Tibial nerve (tissue), 4 donors: ENCODE results near the gene PJVK. TPM values are rescaled to one million over a fixed set of nuclear protein-coding genes. Genes with fewer than 3 reads are reported as not detected.
"Not testable (repeated sequence)": the region's sequence is repeated elsewhere in the genome, so short reads cannot be mapped to it uniquely, and the experiment has no call there.

ENCODE experiments used
- DNase-seq, 2 donors: peaks; one replicate each; pipeline ENCODE4 v3.0.0-alpha.2; 2019; ENCODE audit warnings: low spot score in 2 of 2
- H3K27ac ChIP-seq, 4 donors: fragments of 200-600 bp; sonication (generic) in 3 of 4; one replicate each; pipeline ENCODE4 v1.5.1; 2017 to 2019; ENCODE audit warnings: mild to moderate bottlenecking in 1 of 4
- H3K27me3 ChIP-seq, 2 donors: fragments of 200-600 bp; sonication (generic) in 1 of 2; one replicate each; pipeline versions ENCODE4 v1.5.1 to v1.6.0; 2017 to 2019
- H3K36me3 ChIP-seq, 3 donors: fragments of 200-600 bp; sonication (generic); one replicate each; pipeline ENCODE4 v1.5.1; 2018 to 2019
- H3K4me1 ChIP-seq, 4 donors: fragments of 200-600 bp; sonication (generic) in 3 of 4; one replicate each; pipeline ENCODE4 v1.5.1; 2017 to 2019
- H3K4me3 ChIP-seq, 4 donors: fragments of 200-600 bp; sonication (generic) in 3 of 4; one replicate each; pipeline ENCODE4 v1.5.1; 2017 to 2019; ENCODE audit warnings: mild to moderate bottlenecking in 1 of 4, moderate library complexity in 1 of 4
- H3K9me3 ChIP-seq, 4 donors: fragments of 200-600 bp; sonication (generic) in 3 of 4; one replicate each; pipeline ENCODE4 v1.5.1; 2017 to 2019
- EP300 ChIP-seq, 2 donors: sonication (generic); formaldehyde crosslinking; IDR thresholded peaks; one replicate each; pipeline ENCODE4 v1.6.1; 2017; ENCODE audit warnings: antibody characterized with exemption in 2 of 2, mild to moderate bottlenecking in 1 of 2
- POLR2A ChIP-seq, 2 donors: fragments of 450-650 bp; IDR thresholded peaks; one replicate each; pipeline ENCODE4 v1.6.1; 2017; ENCODE audit warnings: antibody characterized with exemption in 2 of 2, mild to moderate bottlenecking in 2 of 2, moderate library complexity in 2 of 2
- WGBS, 2 donors: methylation state at CpG; one replicate each; pipeline ENCODE4 v1.1.5; 2018; 5-methylcytosine and 5-hydroxymethylcytosine counted together
- total RNA-seq, 4 donors: library from RNA; depleted of rRNA; stranded (reverse); fragments of >200 nt; gene quantifications; one replicate each; pipeline ENCODE4 v1.1.0, GENCODE V29; 2016
- TF ChIP-seq, protein P1 (sequence below), 5 experiments: fragments of 200-600 bp in 3 of 5; fragments of 450-650 bp in 2 of 5; sonication (generic) in 3 of 5; IDR thresholded peaks; one replicate each; pipeline ENCODE4 v1.5.1; 2016 to 2019; ENCODE audit warnings: antibody characterized with exemption in 5 of 5, mild to moderate bottlenecking in 3 of 5, moderate library complexity in 2 of 5

PJVK gene
- total RNA-seq, 4 donors from 2014 or later, result 5.1 to 9.6 (median 6.8) TPM

DNA sequence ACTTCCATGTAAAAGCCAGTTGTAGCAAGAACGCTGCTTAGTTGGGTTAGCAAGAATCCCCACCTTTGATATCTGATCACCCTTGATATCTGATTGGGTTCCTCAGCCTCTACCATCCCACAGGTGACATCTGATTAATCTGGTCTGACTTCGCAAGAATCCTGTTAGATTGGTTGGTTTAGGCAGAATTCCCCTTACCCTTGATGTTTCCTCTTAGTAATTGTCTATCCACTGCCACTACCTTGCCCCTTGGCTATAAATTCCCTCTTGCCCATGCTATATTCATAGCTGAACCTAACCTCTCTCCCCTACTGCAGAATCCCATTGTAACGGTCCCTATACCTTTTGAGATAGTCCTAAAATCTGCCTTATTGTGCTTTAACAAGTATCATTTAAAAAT, 33.3 kb upstream of the PJVK start:
- Histone ChIP-seq H3K4me1 (peaks cover 0 to 13% (median 5%) of the 10 kb centered on the region in 4 donors), H3K9me3 (no peaks in the 10 kb centered on the region), H3K36me3 (peaks cover 0 to 18% (median 0%) of the 10 kb centered on the region in 3 donors), H3K27me3 (no peaks in the 10 kb centered on the region), H3K27ac (no peak overlapping the region), H3K4me3 (no peak overlapping the region)
- TF ChIP-seq EP300 (IDR thresholded peaks at IDR 0.05) (no peak), POLR2A (IDR thresholded peaks at IDR 0.05) (no peak)
- TF ChIP-seq, protein P1, sequence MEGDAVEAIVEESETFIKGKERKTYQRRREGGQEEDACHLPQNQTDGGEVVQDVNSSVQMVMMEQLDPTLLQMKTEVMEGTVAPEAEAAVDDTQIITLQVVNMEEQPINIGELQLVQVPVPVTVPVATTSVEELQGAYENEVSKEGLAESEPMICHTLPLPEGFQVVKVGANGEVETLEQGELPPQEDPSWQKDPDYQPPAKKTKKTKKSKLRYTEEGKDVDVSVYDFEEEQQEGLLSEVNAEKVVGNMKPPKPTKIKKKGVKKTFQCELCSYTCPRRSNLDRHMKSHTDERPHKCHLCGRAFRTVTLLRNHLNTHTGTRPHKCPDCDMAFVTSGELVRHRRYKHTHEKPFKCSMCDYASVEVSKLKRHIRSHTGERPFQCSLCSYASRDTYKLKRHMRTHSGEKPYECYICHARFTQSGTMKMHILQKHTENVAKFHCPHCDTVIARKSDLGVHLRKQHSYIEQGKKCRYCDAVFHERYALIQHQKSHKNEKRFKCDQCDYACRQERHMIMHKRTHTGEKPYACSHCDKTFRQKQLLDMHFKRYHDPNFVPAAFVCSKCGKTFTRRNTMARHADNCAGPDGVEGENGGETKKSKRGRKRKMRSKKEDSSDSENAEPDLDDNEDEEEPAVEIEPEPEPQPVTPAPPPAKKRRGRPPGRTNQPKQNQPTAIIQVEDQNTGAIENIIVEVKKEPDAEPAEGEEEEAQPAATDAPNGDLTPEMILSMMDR (IDR thresholded peaks at IDR 0.05), result no peak
- DNase-seq, result no peak
- WGBS, 2 donors, result 90 to 94% methylated on average over 3 of the region's 3 CpGs

GRCh38 chr2:178418426-178418825, 32.8 kb upstream of the PJVK start:
- H3K4me1 ChIP-seq, result peaks cover 0 to 13% (median 5%) of the 10 kb centered on the region in 4 donors
- no peak for DNase-seq
- H3K27me3 ChIP-seq, result no peaks in the 10 kb centered on the region
- TF ChIP-seq POLR2A (IDR thresholded peaks at IDR 0.05), result no peak
- no peak for TF ChIP-seq EP300 (IDR thresholded peaks at IDR 0.05)
- TF ChIP-seq, protein P1 (IDR thresholded peaks at IDR 0.05), result no peak
- peaks cover 0 to 23% (median 0%) of the 10 kb centered on the region in 3 donors for H3K36me3 ChIP-seq
- H3K27ac ChIP-seq, result no peak overlapping the region
- 90 to 100% methylated on average over 1 of the region's 1 CpG for WGBS, 2 donors
- no peaks in the 10 kb centered on the region for H3K9me3 ChIP-seq
- H3K4me3 ChIP-seq, result no peak overlapping the region

DNA sequence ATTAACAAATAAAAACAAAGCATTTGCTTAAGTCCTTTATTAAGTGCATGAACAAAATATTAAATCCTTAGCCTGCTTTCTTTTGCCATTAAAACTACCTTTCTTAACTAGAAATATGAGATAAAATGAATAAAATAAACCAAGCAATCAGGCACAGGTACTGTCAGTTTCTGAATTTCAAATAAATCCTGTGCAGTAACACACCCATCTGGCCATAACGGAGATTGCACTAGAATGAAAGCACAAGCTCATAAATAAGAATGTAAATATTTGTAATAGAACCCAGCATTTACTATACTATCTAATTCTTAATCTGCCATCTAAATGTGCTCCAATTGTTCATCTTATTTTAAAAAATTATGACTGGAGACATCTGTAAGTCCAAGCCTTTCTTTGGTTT, 32.1 kb upstream of the PJVK start:
- no peak overlapping the region for H3K27ac ChIP-seq
- H3K36me3 ChIP-seq, result peaks cover 0 to 25% (median 0%) of the 10 kb centered on the region in 3 donors
- TF ChIP-seq POLR2A (IDR thresholded peaks at IDR 0.05) (no peak), EP300 (IDR thresholded peaks at IDR 0.05) (no peak)
- TF ChIP-seq, protein P1 (IDR thresholded peaks at IDR 0.05), result no peak
- peaks cover 0 to 13% (median 5%) of the 10 kb centered on the region in 4 donors for H3K4me1 ChIP-seq
- no peak for DNase-seq
- WGBS, 2 donors, result 40 to 49% methylated on average over 1 of the region's 1 CpG
- H3K4me3 ChIP-seq, result no peak overlapping the region
- H3K27me3 ChIP-seq, result no peaks in the 10 kb centered on the region
- H3K9me3 ChIP-seq, result no peaks in the 10 kb centered on the region

DNA sequence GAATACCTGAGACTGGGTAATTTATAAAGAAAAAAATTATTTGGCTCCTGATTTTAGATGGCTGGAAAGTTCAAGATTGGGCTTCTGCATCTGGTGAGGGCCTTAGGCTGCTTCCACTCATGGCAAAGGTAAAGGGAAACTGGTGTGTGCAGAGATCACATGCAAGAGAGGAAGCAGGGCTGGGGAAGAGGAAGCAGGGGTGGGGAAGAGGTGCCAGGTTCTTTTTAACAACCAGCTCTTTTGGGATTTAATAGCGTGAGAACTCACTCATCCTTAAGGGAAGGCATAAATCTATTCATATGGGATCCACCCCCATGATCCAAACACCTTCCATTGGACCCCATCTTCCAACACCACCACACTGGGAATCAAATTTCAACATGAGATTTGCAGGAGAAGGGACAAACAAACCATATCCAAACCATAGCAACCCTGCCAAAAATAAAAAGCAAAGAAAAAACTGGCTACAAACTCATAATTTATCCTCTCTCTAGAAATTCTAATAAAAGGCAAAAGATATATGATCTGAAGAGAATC, 30.6 kb upstream of the PJVK start:
- WGBS, 2 donors, result 38 to 40% methylated on average over 1 of the region's 1 CpG
- no peak overlapping the region for H3K4me3 ChIP-seq
- peaks cover 0 to 4% (median under 1%) of the 10 kb centered on the region in 4 donors for H3K4me1 ChIP-seq
- no peak overlapping the region for H3K27ac ChIP-seq
- H3K36me3 ChIP-seq, result peaks cover 0 to 30% (median 0%) of the 10 kb centered on the region in 3 donors
- H3K9me3 ChIP-seq, result peaks cover 0 to 7% (median 0%) of the 10 kb centered on the region in 4 donors
- no peaks in the 10 kb centered on the region for H3K27me3 ChIP-seq
- TF ChIP-seq EP300 (IDR thresholded peaks at IDR 0.05) (no peak), POLR2A (IDR thresholded peaks at IDR 0.05) (no peak)
- TF ChIP-seq, protein P1 (IDR thresholded peaks at IDR 0.05), result no peak
- no peak for DNase-seq

- WGBS, 2 donors, result 63 to 89% methylated on average over 3 of the region's 3 CpGs
- Histone ChIP-seq H3K27ac (no peak overlapping the region), H3K27me3 (no peaks in the 10 kb centered on the region), H3K4me3 (no peak overlapping the region), H3K36me3 (peaks cover 0 to 42% (median 0%) of the 10 kb centered on the region in 3 donors), H3K4me1 (no peaks in the 10 kb centered on the region), H3K9me3 (peaks cover 0 to 10% (median 0%) of the 10 kb centered on the region in 4 donors)
- DNase-seq, result no peak
- TF ChIP-seq, protein P1 (IDR thresholded peaks at IDR 0.05), result no peak
- TF ChIP-seq EP300 (IDR thresholded peaks at IDR 0.05), result no peak
- TF ChIP-seq POLR2A (IDR thresholded peaks at IDR 0.05), result no peak
Observed at GRCh38 chr2:178422097-178422496, 29.1 kb upstream of the PJVK start.

DNA sequence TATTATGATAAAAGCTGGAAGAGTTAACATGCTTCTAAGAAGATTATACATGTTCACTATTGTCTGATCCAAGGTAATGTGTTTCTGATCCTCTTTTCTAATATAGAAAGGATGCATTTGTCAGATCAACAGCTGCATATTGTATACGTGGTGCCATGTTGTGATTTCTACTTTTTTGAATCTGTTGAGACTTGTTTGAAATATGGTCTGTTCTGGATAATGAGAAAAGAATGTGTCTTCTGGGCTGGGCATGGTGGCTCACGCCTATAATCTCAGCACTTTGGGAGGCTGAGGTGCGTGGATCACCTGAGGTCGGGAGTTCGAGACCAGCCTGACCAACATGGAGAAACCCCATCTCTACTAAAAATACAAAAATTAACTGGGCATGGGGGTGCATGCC, 27.4 kb upstream of the PJVK start:
- not testable (repeated sequence) for H3K9me3 ChIP-seq, H3K4me3 ChIP-seq, H3K4me1 ChIP-seq, DNase-seq, H3K27ac ChIP-seq, H3K27me3 ChIP-seq
- 93 to 95% methylated on average over 5 of the region's 5 CpGs for WGBS, 2 donors
- peaks cover 0 to 58% (median 0%) of the 10 kb centered on the region in 3 donors for H3K36me3 ChIP-seq
